SU-DHL-6 (cell line): ENCODE data around the gene UTS2R.

Source experiments
- H2AFZ ChIP-seq: fragments of 200-600 bp; sonication (generic); 2 replicates; pipeline ENCODE4 v1.6.1; 2014; ENCODE audit warnings: low read depth, mild to moderate bottlenecking, moderate library complexity, mixed read lengths, antibody characterized with exemption, low read length; ENCODE audit not compliant: severe bottlenecking
- H3F3A ChIP-seq: fragments of 200-600 bp; shearing (Covaris generic); 2 replicates; pipeline ENCODE4 v1.6.0; 2016; ENCODE audit warnings: antibody characterized with exemption, mild to moderate bottlenecking; ENCODE audit not compliant: insufficient read depth
- H3K27ac ChIP-seq: fragments of 200-600 bp; sonication (generic); 2 replicates; pipeline ENCODE4 v1.5.1; 2016; ENCODE audit warnings: low read depth, mild to moderate bottlenecking, low read length, moderate library complexity, mixed read lengths
- H3K27me3 ChIP-seq: fragments of 200-600 bp; sonication (generic), shearing (Covaris generic); 2 replicates; pipeline ENCODE4 v1.6.0; 2014; ENCODE audit warnings: mild to moderate bottlenecking, low read length
- H3K36me3 ChIP-seq: fragments of 200-600 bp; sonication (generic); 2 replicates; pipeline ENCODE4 v1.6.1; 2014; ENCODE audit warnings: mild to moderate bottlenecking, low read length, mixed read lengths
- H3K4me2 ChIP-seq: fragments of 300-600, 200-600 bp; shearing (Covaris generic), sonication (generic); 2 replicates; pipeline ENCODE4 v1.6.0; 2014; ENCODE audit warnings: low read length, low read depth, mild to moderate bottlenecking; ENCODE audit not compliant: poor library complexity, severe bottlenecking
- H3K4me3 ChIP-seq: fragments of 200-600 bp; sonication (generic); 2 replicates; pipeline ENCODE4 v1.5.1; 2014; ENCODE audit warnings: antibody characterized with exemption, low read length, mild to moderate bottlenecking, mixed read lengths; ENCODE audit not compliant: insufficient read depth, poor library complexity, severe bottlenecking
- H3K79me2 ChIP-seq: fragments of 200-600 bp; sonication (generic); 2 replicates; pipeline ENCODE4 v1.6.1; 2014; ENCODE audit warnings: mild to moderate bottlenecking, low read length, moderate library complexity; ENCODE audit not compliant: insufficient read depth
- H3K9ac ChIP-seq: fragments of 200-600 bp; sonication (generic); 2 replicates; pipeline ENCODE4 v1.7.0; 2014; ENCODE audit warnings: mild to moderate bottlenecking, low read length
- H3K9me2 ChIP-seq: fragments of 200-600 bp; sonication (generic); replicated peaks from 2 replicates; pipeline ENCODE4 v1.6.1; 2014; ENCODE audit warnings: low read length; ENCODE audit not compliant: insufficient read depth
- H3K9me3 ChIP-seq: fragments of 200-600 bp; sonication (generic); 2 replicates; pipeline ENCODE4 v1.6.1; 2014; ENCODE audit warnings: low read length, mixed read lengths; ENCODE audit not compliant: insufficient read depth
- H4K20me1 ChIP-seq: fragments of 200-600 bp; sonication (generic); 2 replicates; pipeline ENCODE4 v1.6.1; 2014; ENCODE audit warnings: low read depth, mild to moderate bottlenecking, antibody characterized with exemption, low read length, moderate library complexity, mixed read lengths
- EZH2phosphoT487 ChIP-seq: fragments of 200-600 bp; sonication (generic), shearing (Covaris generic); conservative IDR thresholded peaks from 2 replicates; pipeline ENCODE4 v1.6.1; 2018; ENCODE audit warnings: mild to moderate bottlenecking, antibody characterized with exemption, low read length, moderate library complexity, mixed read lengths
- TF ChIP-seq, protein P1 (sequence below): fragments of 200-600 bp; sonication (generic); IDR thresholded peaks from one replicate; pipeline ENCODE4 v1.5.1; 2017; ENCODE audit warnings: antibody characterized with exemption, mild to moderate bottlenecking, low read length, moderate library complexity; ENCODE audit not compliant: insufficient read depth, poor library complexity, severe bottlenecking

The UTS2R gene

GRCh38 chr17:82328994-82329507 lies 42.5 kb upstream of the UTS2R start:
- Histone ChIP-seq H3K79me2 (no peaks in the 10 kb centered on the region), H3K27ac (no peak overlapping the region), H3K9me3 (no peaks in the 10 kb centered on the region), H3F3A (no peaks in the 10 kb centered on the region), H3K4me2 (no peak overlapping the region), H3K4me3 (no peak overlapping the region), H3K9me2 (no peaks in the 10 kb centered on the region), H3K27me3 (no peaks in the 10 kb centered on the region), H4K20me1 (no peaks in the 10 kb centered on the region), H2AFZ (no peak overlapping the region), H3K9ac (no peak overlapping the region), H3K36me3 (no peaks in the 10 kb centered on the region)
- TF ChIP-seq EZH2phosphoT487: no peak
- TF ChIP-seq, protein P1, sequence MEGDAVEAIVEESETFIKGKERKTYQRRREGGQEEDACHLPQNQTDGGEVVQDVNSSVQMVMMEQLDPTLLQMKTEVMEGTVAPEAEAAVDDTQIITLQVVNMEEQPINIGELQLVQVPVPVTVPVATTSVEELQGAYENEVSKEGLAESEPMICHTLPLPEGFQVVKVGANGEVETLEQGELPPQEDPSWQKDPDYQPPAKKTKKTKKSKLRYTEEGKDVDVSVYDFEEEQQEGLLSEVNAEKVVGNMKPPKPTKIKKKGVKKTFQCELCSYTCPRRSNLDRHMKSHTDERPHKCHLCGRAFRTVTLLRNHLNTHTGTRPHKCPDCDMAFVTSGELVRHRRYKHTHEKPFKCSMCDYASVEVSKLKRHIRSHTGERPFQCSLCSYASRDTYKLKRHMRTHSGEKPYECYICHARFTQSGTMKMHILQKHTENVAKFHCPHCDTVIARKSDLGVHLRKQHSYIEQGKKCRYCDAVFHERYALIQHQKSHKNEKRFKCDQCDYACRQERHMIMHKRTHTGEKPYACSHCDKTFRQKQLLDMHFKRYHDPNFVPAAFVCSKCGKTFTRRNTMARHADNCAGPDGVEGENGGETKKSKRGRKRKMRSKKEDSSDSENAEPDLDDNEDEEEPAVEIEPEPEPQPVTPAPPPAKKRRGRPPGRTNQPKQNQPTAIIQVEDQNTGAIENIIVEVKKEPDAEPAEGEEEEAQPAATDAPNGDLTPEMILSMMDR: no peak

- H3K9me2 ChIP-seq: no peaks in the 10 kb centered on the region
- H3K36me3 ChIP-seq: no peaks in the 10 kb centered on the region
- no peaks in the 10 kb centered on the region for H3F3A ChIP-seq
- H3K27me3 ChIP-seq: no peaks in the 10 kb centered on the region
- no peak overlapping the region for H3K27ac ChIP-seq
- H4K20me1 ChIP-seq: no peaks in the 10 kb centered on the region
- no peak overlapping the region for H3K4me3 ChIP-seq
- H3K9ac ChIP-seq: no peak overlapping the region
- H3K79me2 ChIP-seq: no peaks in the 10 kb centered on the region
- H3K9me3 ChIP-seq: no peaks in the 10 kb centered on the region
- H2AFZ ChIP-seq: no peak overlapping the region
- no peak overlapping the region for H3K4me2 ChIP-seq
- TF ChIP-seq EZH2phosphoT487: no peak
- TF ChIP-seq, protein P1: no peak
Measured at GRCh38 chr17:82329683-82330321, 41.8 kb upstream of the UTS2R start.

GRCh38 chr17:82330322-82331239 lies 41.0 kb upstream of the UTS2R start:
- Histone ChIP-seq H3K27me3 (no peaks in the 10 kb centered on the region), H3K9me3 (no peaks in the 10 kb centered on the region), H3K4me3 (no peak overlapping the region), H3K36me3 (no peaks in the 10 kb centered on the region), H3F3A (no peaks in the 10 kb centered on the region), H3K4me2 (no peak overlapping the region), H4K20me1 (no peaks in the 10 kb centered on the region), H3K27ac (no peak overlapping the region), H3K9me2 (no peaks in the 10 kb centered on the region), H2AFZ (no peak overlapping the region), H3K9ac (no peak overlapping the region), H3K79me2 (no peaks in the 10 kb centered on the region)
- TF ChIP-seq, protein P1: no peak
- TF ChIP-seq EZH2phosphoT487: no peak
